Mesendoderm (in vitro differentiated cells): Measurements from ENCODE around the gene IGF2BP3.

Experiments
- DNase-seq: peaks from one replicate; pipeline ENCODE4 v3.0.0; 2013
- H2AK5ac ChIP-seq: 2 replicates; pipeline ENCODE4 v1.6.1; 2013; ENCODE audit warnings: low read length, inconsistent platforms
- H2BK120ac ChIP-seq: 2 replicates; pipeline ENCODE4 v1.6.1; 2013; ENCODE audit warnings: low read depth, mild to moderate bottlenecking, low read length, moderate library complexity, mixed read lengths
- H2BK15ac ChIP-seq: replicated peaks from 2 replicates; pipeline ENCODE4 v1.6.1; 2013; ENCODE audit warnings: low read depth, mild to moderate bottlenecking, moderate library complexity
- H2BK5ac ChIP-seq: 2 replicates; pipeline ENCODE4 v1.6.1; 2013; ENCODE audit warnings: low read length, inconsistent platforms
- H3K18ac ChIP-seq: 2 replicates; pipeline ENCODE4 v1.6.1; 2013; ENCODE audit warnings: mild to moderate bottlenecking, low read length, mixed read lengths
- H3K23ac ChIP-seq: one replicate; pipeline ENCODE4 v1.6.1; 2013; ENCODE audit warnings: low read length
- H3K27ac ChIP-seq: 2 replicates; pipeline ENCODE4 v1.5.1; 2013; ENCODE audit warnings: low read depth, mild to moderate bottlenecking, inconsistent platforms, low read length, moderate library complexity
- H3K27me3 ChIP-seq: 2 replicates; pipeline ENCODE4 v1.6.1; 2013; ENCODE audit warnings: low read length, control low read depth, mild to moderate bottlenecking, inconsistent platforms; ENCODE audit not compliant: insufficient read depth, poor library complexity
- H3K36me3 ChIP-seq: 2 replicates; pipeline ENCODE4 v1.6.1; 2013; ENCODE audit warnings: low read length, inconsistent platforms; ENCODE audit not compliant: control insufficient read depth, insufficient read depth
- H3K4ac ChIP-seq: one replicate; pipeline ENCODE4 v1.6.1; 2013; ENCODE audit warnings: low read depth, mild to moderate bottlenecking, low read length, moderate library complexity
- H3K4me1 ChIP-seq: 2 replicates; pipeline ENCODE4 v1.6.1; 2013; ENCODE audit warnings: low read depth, low read length, inconsistent platforms; ENCODE audit not compliant: control insufficient read depth
- H3K4me2 ChIP-seq: 2 replicates; pipeline ENCODE4 v1.6.1; 2013; ENCODE audit warnings: low read length
- H3K4me3 ChIP-seq: 2 replicates; pipeline ENCODE4 v1.5.1; 2013; ENCODE audit warnings: mild to moderate bottlenecking, low read length
- H3K56ac ChIP-seq: one replicate; pipeline ENCODE4 v1.6.1; 2013; ENCODE audit warnings: low read length
- H3K79me1 ChIP-seq: 2 replicates; pipeline ENCODE4 v1.6.1; 2013; ENCODE audit warnings: low read length, inconsistent platforms
- H3K79me2 ChIP-seq: 2 replicates; pipeline ENCODE4 v1.6.1; 2013; ENCODE audit warnings: mild to moderate bottlenecking, low read length; ENCODE audit not compliant: control insufficient read depth, insufficient read depth
- H3K9ac ChIP-seq: 2 replicates; pipeline ENCODE4 v1.6.1; 2013; ENCODE audit warnings: low read length, inconsistent platforms
- H4K5ac ChIP-seq: one replicate; pipeline ENCODE4 v1.6.1; 2013; ENCODE audit warnings: low read length
- H4K8ac ChIP-seq: one replicate; pipeline ENCODE4 v1.6.1; 2013; ENCODE audit warnings: low read depth, mild to moderate bottlenecking, control low read depth, low read length, moderate library complexity
- WGBS: extraction: QIAGEN DNeasy Blood & Tissue Kit; methylation state at CpG from one replicate; pipeline ENCODE4 v1.1.7; 2013; ENCODE audit warnings: low lambda C conversion rate, missing lambda C conversion rate; ENCODE audit not compliant: insufficient coverage; ENCODE audit errors: extremely low coverage; 5-methylcytosine and 5-hydroxymethylcytosine counted together

Gene IGF2BP3

GRCh38 chr7:23477962-23478866 lies 7.9 kb upstream of the IGF2BP3 start:
- 100% methylated on average over 3 of the region's 6 CpGs for WGBS

GRCh38 chr7:23477157-23477499 lies 6.8 kb upstream of the IGF2BP3 start:
- H2BK15ac ChIP-seq = no peak overlapping the region
- H2BK5ac ChIP-seq = no peak overlapping the region
- H3K4me3 ChIP-seq = no peak overlapping the region
- no peak overlapping the region for H3K18ac ChIP-seq
- H3K36me3 ChIP-seq = no peaks in the 10 kb centered on the region
- no peak overlapping the region for H2BK120ac ChIP-seq
- H3K27me3 ChIP-seq = no peaks in the 10 kb centered on the region
- no peak overlapping the region for H3K23ac ChIP-seq
- H3K79me2 ChIP-seq = peaks cover 15% of the 10 kb centered on the region
- no peak for DNase-seq
- peaks cover 2% of the 10 kb centered on the region for H3K4me1 ChIP-seq
- no peak overlapping the region for H3K27ac ChIP-seq
- no peak overlapping the region for H3K4ac ChIP-seq
- H3K56ac ChIP-seq = no peak overlapping the region
- H3K79me1 ChIP-seq = peaks cover 2% of the 10 kb centered on the region
- no peak overlapping the region for H3K9ac ChIP-seq
- no peak overlapping the region for H2AK5ac ChIP-seq
- no peak overlapping the region for H4K8ac ChIP-seq
- no peak overlapping the region for H3K4me2 ChIP-seq
- H4K5ac ChIP-seq = no peak overlapping the region
- no CpG with 5 or more reads among the region's 1 CpG for WGBS

More at GRCh38 chr7:23477962-23478866, 7.9 kb upstream of the IGF2BP3 start:
- Histone ChIP-seq H3K4me1 (peaks cover 1% of the 10 kb centered on the region), H3K56ac (no peak overlapping the region), H3K18ac (no peak overlapping the region), H4K8ac (no peak overlapping the region), H3K27ac (no peak overlapping the region), H3K79me1 (peaks cover 2% of the 10 kb centered on the region), H3K4me3 (no peak overlapping the region), H3K36me3 (no peaks in the 10 kb centered on the region), H3K27me3 (no peaks in the 10 kb centered on the region), H3K79me2 (peaks cover 10% of the 10 kb centered on the region), H3K4ac (no peak overlapping the region), H4K5ac (no peak overlapping the region), H3K9ac (peak overlapping the region; percentile 20), H3K23ac (no peak overlapping the region), H2AK5ac (no peak overlapping the region), H2BK5ac (no peak overlapping the region), H3K4me2 (no peak overlapping the region), H2BK120ac (no peak overlapping the region), H2BK15ac (no peak overlapping the region)
- DNase-seq = no peak

GRCh38 chr7:23476286-23477156 lies 6.2 kb upstream of the IGF2BP3 start:
- no peaks in the 10 kb centered on the region for H3K27me3 ChIP-seq

GRCh38 chr7:23475576-23475839 lies 5.2 kb upstream of the IGF2BP3 start:
- no peaks in the 10 kb centered on the region for H3K36me3 ChIP-seq
- H3K27ac ChIP-seq = no peak overlapping the region
- no peak overlapping the region for H2BK15ac ChIP-seq
- H3K4me3 ChIP-seq = no peak overlapping the region
- peaks cover 15% of the 10 kb centered on the region for H3K79me2 ChIP-seq
- H3K79me1 ChIP-seq = peaks cover 2% of the 10 kb centered on the region
- no peak overlapping the region for H2BK5ac ChIP-seq
- H3K23ac ChIP-seq = no peak overlapping the region
- H3K4me2 ChIP-seq = no peak overlapping the region
- H3K18ac ChIP-seq = no peak overlapping the region
- no peak overlapping the region for H2AK5ac ChIP-seq
- H3K4ac ChIP-seq = no peak overlapping the region
- H4K8ac ChIP-seq = no peak overlapping the region
- no peak for DNase-seq
- peaks cover 2% of the 10 kb centered on the region for H3K4me1 ChIP-seq
- no peak overlapping the region for H3K56ac ChIP-seq
- no peak overlapping the region for H4K5ac ChIP-seq
- no peaks in the 10 kb centered on the region for H3K27me3 ChIP-seq
- no peak overlapping the region for H2BK120ac ChIP-seq
- no peak overlapping the region for H3K9ac ChIP-seq

More at GRCh38 chr7:23476286-23477156, 6.2 kb upstream of the IGF2BP3 start:
- Histone ChIP-seq H4K5ac (no peak overlapping the region), H3K36me3 (no peaks in the 10 kb centered on the region), H2BK5ac (no peak overlapping the region), H4K8ac (no peak overlapping the region), H3K23ac (no peak overlapping the region), H3K18ac (no peak overlapping the region), H2BK15ac (no peak overlapping the region), H3K4me1 (peaks cover 2% of the 10 kb centered on the region), H3K27ac (no peak overlapping the region), H3K79me1 (peaks cover 2% of the 10 kb centered on the region), H3K56ac (peak overlapping the region; percentile 25), H3K4me3 (peak overlapping the region; percentile 1), H3K4me2 (peak overlapping the region; percentile 6), H3K4ac (no peak overlapping the region), H3K9ac (peak overlapping the region; percentile 50), H2BK120ac (no peak overlapping the region), H2AK5ac (no peak overlapping the region), H3K79me2 (peaks cover 15% of the 10 kb centered on the region)
- peak; percentile 34 for DNase-seq

- no peaks in the 10 kb centered on the region for H3K36me3 ChIP-seq
- WGBS = no CpG with 5 or more reads among the region's 15 CpGs
- H3K9ac ChIP-seq = peak overlapping the region; percentile 95
- H3K56ac ChIP-seq = peak overlapping the region; percentile 94
- no peak overlapping the region for H4K5ac ChIP-seq
- peaks cover 2% of the 10 kb centered on the region for H3K79me1 ChIP-seq
- peaks cover 15% of the 10 kb centered on the region for H3K79me2 ChIP-seq
- peak overlapping the region; percentile 91 for H3K18ac ChIP-seq
- peak overlapping the region; percentile 91 for H2BK120ac ChIP-seq
- no peaks in the 10 kb centered on the region for H3K27me3 ChIP-seq
- peaks cover 2% of the 10 kb centered on the region for H3K4me1 ChIP-seq
- H3K4ac ChIP-seq = peak overlapping the region; percentile 83
- peak overlapping the region; percentile 77 for H3K4me2 ChIP-seq
- H3K23ac ChIP-seq = no peak overlapping the region
- H2AK5ac ChIP-seq = no peak overlapping the region
- H4K8ac ChIP-seq = no peak overlapping the region
- H3K27ac ChIP-seq = peak overlapping the region; percentile 100
- H3K4me3 ChIP-seq = peak overlapping the region; percentile 73
- H2BK5ac ChIP-seq = peak overlapping the region; percentile 89
- DNase-seq = no peak
- no peak overlapping the region for H2BK15ac ChIP-seq
These were observed 4.7 kb upstream of the IGF2BP3 start for GRCh38 chr7:23474829-23475575.
